GM12878 (cell line): ENCODE data around the gene CASK. TPM values are rescaled to one million over a fixed set of nuclear protein-coding genes. Genes with fewer than 3 reads are reported as not detected.

ENCODE experiments used
- ASH2L ChIP-seq: fragments of 300-600, 200-600 bp; sonication (generic); IDR thresholded peaks from 2 replicates; pipeline ENCODE4 v1.6.1; 2017; ENCODE audit warnings: low read depth, mild to moderate bottlenecking, borderline replicate concordance
- BCL11A ChIP-seq: IDR thresholded peaks from 2 replicates; pipeline ENCODE4 v1.6.1; 2011; ENCODE audit warnings: low read depth, low read length
- CREM ChIP-seq: IDR thresholded peaks from 2 replicates; pipeline ENCODE4 v1.6.1; 2014; ENCODE audit warnings: antibody characterized with exemption, low read depth
- EGR1 ChIP-seq, 2 experiments: IDR thresholded peaks; 1 replicate in 1 of 2; 2 replicates in 1 of 2; pipeline ENCODE4 v1.6.1; 2011 to 2012; ENCODE audit warnings: low read depth in 2 of 2, low read length in 2 of 2, borderline replicate concordance in 1 of 2, mild to moderate bottlenecking in 1 of 2, moderate library complexity in 1 of 2
- EP300 ChIP-seq, 2 experiments: fragments of 150-350 bp in 1 of 2; IDR thresholded peaks; 2 replicates each; pipeline ENCODE4 v1.6.1; 2011 to 2012; ENCODE audit warnings: low read depth in 2 of 2, low read length in 2 of 2, borderline replicate concordance in 1 of 2, improper control_type of control experiment in 1 of 2, inconsistent platforms in 1 of 2; ENCODE audit not compliant: control insufficient read depth in 1 of 2
- ETV6 ChIP-seq, 2 experiments: fragments of 450-650 bp in 1 of 2; IDR thresholded peaks in 1 of 2; conservative IDR thresholded peaks in 1 of 2; 2 replicates each; pipeline ENCODE4 v1.6.1; 2014; ENCODE audit warnings: antibody characterized with exemption in 1 of 2, borderline replicate concordance in 1 of 2, low read depth in 1 of 2, mild to moderate bottlenecking in 1 of 2, moderate library complexity in 1 of 2
- GATAD2B ChIP-seq: fragments of 450-650 bp; conservative IDR thresholded peaks from 2 replicates; pipeline ENCODE4 v1.6.1; 2017; ENCODE audit warnings: low read depth, mild to moderate bottlenecking, moderate library complexity
- JUND ChIP-seq: IDR thresholded peaks from 2 replicates; pipeline ENCODE4 v1.6.1; 2012; ENCODE audit warnings: low read depth, mild to moderate bottlenecking, low read length, improper control_type of control experiment, moderate library complexity
- MXI1 ChIP-seq: fragments of 150-350 bp; IDR thresholded peaks from 2 replicates; pipeline ENCODE4 v1.6.1; 2011; ENCODE audit warnings: low read depth, mild to moderate bottlenecking, inconsistent platforms, low read length, improper control_type of control experiment
- NBN ChIP-seq: fragments of 450-650 bp; IDR thresholded peaks from 2 replicates; pipeline ENCODE4 v1.6.1; 2016
- POLR2AphosphoS2 ChIP-seq: IDR thresholded peaks from 2 replicates; pipeline ENCODE4 v1.6.1; 2011; ENCODE audit warnings: low read depth, mild to moderate bottlenecking, low read length, improper control_type of control experiment, moderate library complexity
- SIN3A ChIP-seq: IDR thresholded peaks from 2 replicates; pipeline ENCODE4 v1.6.1; 2012; ENCODE audit warnings: low read depth, low read length, improper control_type of control experiment
- SIX5 ChIP-seq: IDR thresholded peaks from 2 replicates; pipeline ENCODE4 v1.6.1; 2011; ENCODE audit warnings: mild to moderate bottlenecking, low read depth, low read length, moderate library complexity; ENCODE audit not compliant: severe bottlenecking
- SMARCA5 ChIP-seq: fragments of 450-650 bp; IDR thresholded peaks from 2 replicates; pipeline ENCODE4 v1.6.1; 2017; ENCODE audit warnings: mild to moderate bottlenecking
- SPI1 ChIP-seq: IDR thresholded peaks from 2 replicates; pipeline ENCODE4 v1.6.1; 2011; ENCODE audit warnings: low read depth, mild to moderate bottlenecking, low read length, moderate library complexity, borderline replicate concordance; ENCODE audit not compliant: insufficient read depth
- SRF ChIP-seq, 2 experiments: IDR thresholded peaks; 2 replicates each; pipeline ENCODE4 v1.6.1; 2011; ENCODE audit warnings: low read depth in 2 of 2, low read length in 2 of 2, mild to moderate bottlenecking in 1 of 2, moderate library complexity in 1 of 2
- TCF3 ChIP-seq: IDR thresholded peaks from 2 replicates; pipeline ENCODE4 v1.6.1; 2012; ENCODE audit warnings: low read depth, mild to moderate bottlenecking, low read length, borderline replicate concordance; ENCODE audit not compliant: insufficient read depth
- WRNIP1 ChIP-seq: IDR thresholded peaks from 2 replicates; pipeline ENCODE4 v1.6.1; 2011; ENCODE audit warnings: low read depth, low read length, improper control_type of control experiment, borderline replicate concordance
- YBX1 ChIP-seq: fragments of 450-650 bp; IDR thresholded peaks from 2 replicates; pipeline ENCODE4 v1.6.1; 2016; ENCODE audit warnings: antibody characterized with exemption
- ZNF217 ChIP-seq: fragments of 450-650 bp; IDR thresholded peaks from 2 replicates; pipeline ENCODE4 v1.6.1; 2017; ENCODE audit warnings: antibody characterized with exemption, mild to moderate bottlenecking
- polyA plus RNA-seq, 11 experiments: library from polyadenylated mRNA; depleted of rRNA in 4 of 11; unstranded in 6 of 11; stranded (reverse) in 5 of 11; fragments of >200 nt; fragmentation: Nextera tagmentation in 4 of 11; fragmentation: Illumina TruSeq in 1 of 11; extraction: Ambion mirVana in 4 of 11; extraction: Trizol in 1 of 11; gene quantifications; 1 replicate in 1 of 11; 2 replicates in 10 of 11; pipeline versions ENCODE4 v1.2.1 to v1.2.3, GENCODE V29; 2011 to 2016; ENCODE audit warnings: inconsistent platforms in 2 of 11, missing spikeins in 2 of 11, low read depth in 1 of 11
- total RNA-seq, 4 experiments: library from RNA; depleted of rRNA in 3 of 4; stranded (reverse); fragments of >200 nt in 3 of 4; fragmentation: Illumina TruSeq in 1 of 4; extraction: Trizol in 1 of 4; gene quantifications; 2 replicates each; pipeline versions ENCODE4 v1.2.1 to v1.2.3, GENCODE V29; 2013 to 2021
- TF ChIP-seq, protein P1 (sequence below): fragments of 450-650 bp; formaldehyde crosslinking; IDR thresholded peaks from 2 replicates; pipeline ENCODE4 v1.5.0; 2022; ENCODE audit warnings: mild to moderate bottlenecking, missing genetic modification characterization
- TF ChIP-seq, protein P2 (sequence below): fragments of 450-650 bp; IDR thresholded peaks from 2 replicates; pipeline ENCODE4 v1.6.1; 2018; ENCODE audit warnings: borderline replicate concordance, mild to moderate bottlenecking; ENCODE audit not compliant: partially characterized antibody
- TF ChIP-seq, protein P3 (sequence below): IDR thresholded peaks from 2 replicates; pipeline ENCODE4 v1.6.1; 2011; ENCODE audit warnings: borderline replicate concordance, low read depth, mild to moderate bottlenecking, moderate library complexity, low read length; ENCODE audit not compliant: insufficient read depth, poor library complexity, severe bottlenecking

Gene CASK
- total and polyA plus RNA-seq, 10 of the 15 experiments (the other 5 are each of a cell fraction or from before 2014, with no cell fraction given), result 0.60 to 45.9 (median 4.8) TPM

DNA sequence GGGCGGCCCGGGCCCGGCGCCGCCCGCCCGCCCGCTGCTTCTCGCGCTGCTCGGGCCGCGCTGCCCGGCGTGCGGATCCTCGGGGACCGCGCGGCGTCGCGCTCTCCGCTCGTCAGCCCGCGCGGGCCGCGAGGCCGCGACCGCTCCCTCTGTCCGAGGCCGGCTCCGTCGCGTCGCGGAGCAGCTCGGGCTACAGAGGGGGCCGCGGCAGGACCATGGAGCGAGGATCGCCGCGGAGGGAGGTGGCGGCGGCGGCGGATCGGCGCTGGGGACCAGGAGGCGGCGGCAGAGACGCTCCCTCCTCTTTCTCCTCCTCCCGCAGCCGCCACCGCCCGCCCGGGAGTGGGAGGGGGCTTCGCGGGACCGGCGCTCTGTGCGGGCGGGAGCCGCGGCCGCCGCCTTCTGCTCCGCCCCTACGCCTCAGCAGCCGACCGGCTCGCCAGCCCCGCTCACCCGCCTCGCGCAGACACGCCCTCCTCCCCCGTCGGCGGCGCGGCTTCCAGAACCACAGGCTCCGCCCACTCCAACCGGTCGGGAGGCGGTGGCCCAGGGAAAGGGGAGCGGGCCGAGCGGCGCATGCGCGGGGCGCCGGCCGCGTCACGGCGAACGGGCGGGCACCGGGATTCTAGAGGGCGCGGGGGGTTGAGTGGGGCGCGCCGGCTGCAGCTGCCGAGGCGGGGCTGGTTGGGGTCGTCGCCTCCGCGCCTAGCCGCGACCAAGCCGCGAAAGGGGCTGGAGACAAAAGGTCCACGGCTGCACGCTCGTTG, at the start of gene CASK (continued):
- TF ChIP-seq TCF3 (no peak), ZNF217 (no peak), WRNIP1 (no peak), YBX1 (no peak), EP300 (IDR thresholded peaks at IDR 0.05; ENCODE audit: borderline replicate concordance in 1 of 2, control insufficient read depth in 1 of 2, low read depth in 2 of 2, low read length in 2 of 2) (no peak), EGR1 (IDR thresholded peaks at IDR 0.05; ENCODE audit: borderline replicate concordance in 1 of 2, low read depth in 2 of 2, low read length in 2 of 2) (peak in 1 of 2 experiments; percentile 31; a peak in 1 of 3 replicates), MXI1 (no peak), POLR2AphosphoS2 (no peak), CREM (no peak), NBN (no peak), SMARCA5 (no peak), JUND (no peak), SRF (IDR thresholded peaks at IDR 0.05; ENCODE audit: low read depth in 2 of 2, low read length in 2 of 2) (no peak), GATAD2B (peak; percentile 52; the same call in 1 of the 2 replicates), SIX5 (no peak), ASH2L (no peak), SIN3A (no peak), BCL11A (no peak), ETV6 (conservative IDR thresholded peaks at IDR 0.05 in 1 of 2, IDR thresholded peaks at IDR 0.05 in 1 of 2; ENCODE audit: borderline replicate concordance in 1 of 2, low read depth in 1 of 2) (no peak), SPI1 (no peak)
- TF ChIP-seq, protein P1, sequence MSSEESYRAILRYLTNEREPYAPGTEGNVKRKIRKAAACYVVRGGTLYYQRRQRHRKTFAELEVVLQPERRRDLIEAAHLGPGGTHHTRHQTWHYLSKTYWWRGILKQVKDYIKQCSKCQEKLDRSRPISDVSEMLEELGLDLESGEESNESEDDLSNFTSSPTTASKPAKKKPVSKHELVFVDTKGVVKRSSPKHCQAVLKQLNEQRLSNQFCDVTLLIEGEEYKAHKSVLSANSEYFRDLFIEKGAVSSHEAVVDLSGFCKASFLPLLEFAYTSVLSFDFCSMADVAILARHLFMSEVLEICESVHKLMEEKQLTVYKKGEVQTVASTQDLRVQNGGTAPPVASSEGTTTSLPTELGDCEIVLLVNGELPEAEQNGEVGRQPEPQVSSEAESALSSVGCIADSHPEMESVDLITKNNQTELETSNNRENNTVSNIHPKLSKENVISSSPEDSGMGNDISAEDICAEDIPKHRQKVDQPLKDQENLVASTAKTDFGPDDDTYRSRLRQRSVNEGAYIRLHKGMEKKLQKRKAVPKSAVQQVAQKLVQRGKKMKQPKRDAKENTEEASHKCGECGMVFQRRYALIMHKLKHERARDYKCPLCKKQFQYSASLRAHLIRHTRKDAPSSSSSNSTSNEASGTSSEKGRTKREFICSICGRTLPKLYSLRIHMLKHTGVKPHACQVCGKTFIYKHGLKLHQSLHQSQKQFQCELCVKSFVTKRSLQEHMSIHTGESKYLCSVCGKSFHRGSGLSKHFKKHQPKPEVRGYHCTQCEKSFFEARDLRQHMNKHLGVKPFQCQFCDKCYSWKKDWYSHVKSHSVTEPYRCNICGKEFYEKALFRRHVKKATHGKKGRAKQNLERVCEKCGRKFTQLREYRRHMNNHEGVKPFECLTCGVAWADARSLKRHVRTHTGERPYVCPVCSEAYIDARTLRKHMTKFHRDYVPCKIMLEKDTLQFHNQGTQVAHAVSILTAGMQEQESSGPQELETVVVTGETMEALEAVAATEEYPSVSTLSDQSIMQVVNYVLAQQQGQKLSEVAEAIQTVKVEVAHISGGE, result no peak
- TF ChIP-seq, protein P2, sequence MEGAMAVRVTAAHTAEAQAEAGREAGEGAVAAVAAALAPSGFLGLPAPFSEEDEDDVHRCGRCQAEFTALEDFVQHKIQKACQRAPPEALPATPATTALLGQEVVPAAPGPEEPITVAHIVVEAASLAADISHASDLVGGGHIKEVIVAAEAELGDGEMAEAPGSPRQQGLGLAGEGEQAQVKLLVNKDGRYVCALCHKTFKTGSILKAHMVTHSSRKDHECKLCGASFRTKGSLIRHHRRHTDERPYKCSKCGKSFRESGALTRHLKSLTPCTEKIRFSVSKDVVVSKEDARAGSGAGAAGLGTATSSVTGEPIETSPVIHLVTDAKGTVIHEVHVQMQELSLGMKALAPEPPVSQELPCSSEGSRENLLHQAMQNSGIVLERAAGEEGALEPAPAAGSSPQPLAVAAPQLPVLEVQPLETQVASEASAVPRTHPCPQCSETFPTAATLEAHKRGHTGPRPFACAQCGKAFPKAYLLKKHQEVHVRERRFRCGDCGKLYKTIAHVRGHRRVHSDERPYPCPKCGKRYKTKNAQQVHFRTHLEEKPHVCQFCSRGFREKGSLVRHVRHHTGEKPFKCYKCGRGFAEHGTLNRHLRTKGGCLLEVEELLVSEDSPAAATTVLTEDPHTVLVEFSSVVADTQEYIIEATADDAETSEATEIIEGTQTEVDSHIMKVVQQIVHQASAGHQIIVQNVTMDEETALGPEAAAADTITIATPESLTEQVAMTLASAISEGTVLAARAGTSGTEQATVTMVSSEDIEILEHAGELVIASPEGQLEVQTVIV, result no peak
- TF ChIP-seq, protein P3, sequence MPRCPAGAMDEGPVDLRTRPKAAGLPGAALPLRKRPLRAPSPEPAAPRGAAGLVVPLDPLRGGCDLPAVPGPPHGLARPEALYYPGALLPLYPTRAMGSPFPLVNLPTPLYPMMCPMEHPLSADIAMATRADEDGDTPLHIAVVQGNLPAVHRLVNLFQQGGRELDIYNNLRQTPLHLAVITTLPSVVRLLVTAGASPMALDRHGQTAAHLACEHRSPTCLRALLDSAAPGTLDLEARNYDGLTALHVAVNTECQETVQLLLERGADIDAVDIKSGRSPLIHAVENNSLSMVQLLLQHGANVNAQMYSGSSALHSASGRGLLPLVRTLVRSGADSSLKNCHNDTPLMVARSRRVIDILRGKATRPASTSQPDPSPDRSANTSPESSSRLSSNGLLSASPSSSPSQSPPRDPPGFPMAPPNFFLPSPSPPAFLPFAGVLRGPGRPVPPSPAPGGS, result no peak
